Adrenal gland (tissue), 5 donors: ENCODE results near the gene EFHB.

ENCODE experiments used
- CTCF ChIP-seq, 6 experiments: fragments of 450-650 bp in 4 of 6; fragments of 200-600 bp in 2 of 6; sonication (generic) in 1 of 6; IDR thresholded peaks; 1 replicate in 5 of 6; 2 replicates in 1 of 6; pipeline versions ENCODE4 v1.5.1 to v1.8.0; 2016 to 2021; ENCODE audit warnings: antibody characterized with exemption in 6 of 6, mild to moderate bottlenecking in 2 of 6, moderate library complexity in 1 of 6
- POLR2A ChIP-seq, 2 donors: fragments of 450-650 bp; IDR thresholded peaks; one replicate each; pipeline ENCODE4 v1.6.1; 2017; ENCODE audit warnings: antibody characterized with exemption in 2 of 2, mild to moderate bottlenecking in 2 of 2, moderate library complexity in 1 of 2
- donor health status: DM: no; HTN: no; CAD: no.

DNA sequence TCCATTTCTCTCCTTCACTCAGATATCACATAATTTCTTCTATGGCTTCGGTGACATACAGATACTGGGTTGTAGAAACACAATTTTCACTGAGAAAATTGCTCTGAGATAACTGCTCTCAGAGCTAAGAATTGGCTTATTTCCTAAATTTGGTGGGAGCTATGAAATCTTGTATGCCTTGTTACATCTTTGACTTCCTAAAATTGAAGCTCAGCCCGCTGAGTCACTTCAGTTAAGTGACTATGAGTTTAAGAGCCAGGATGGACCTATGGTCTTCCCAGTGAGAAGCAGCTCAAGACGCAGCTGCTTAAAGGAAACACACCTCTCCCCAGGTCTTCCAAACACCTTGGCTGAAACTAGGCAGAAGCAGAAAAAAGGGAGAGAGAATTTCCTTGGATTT lies 56.4 kb downstream of the EFHB start:
- TF ChIP-seq CTCF (IDR thresholded peaks at IDR 0.05) (no peak), POLR2A (IDR thresholded peaks at IDR 0.05) (no peak)
